Endothelial cell of umbilical vein (primary cell): ENCODE data around the gene NEIL3. TPM values are rescaled to one million over a fixed set of nuclear protein-coding genes. Genes with fewer than 3 reads are reported as not detected.

Experiments
- BruUV-seq: library from RNA; stranded (reverse); fragments of 400-500 nt; replicated peaks from 2 replicates; lab custom pipeline; 2021; lab: Mats Ljungman, UMichigan
- CTCF ChIA-PET: fragments of 300-600, 350-600 bp; sonication (Branson Sonifier 250); formaldehyde crosslinking; loops from one replicate; lab custom pipeline; 2021; ENCODE audit warnings: antibody characterized with exemption, inconsistent platforms; lab: Charles Lee
- POLR2A ChIA-PET: fragments of 300-600, 350-600 bp; sonication (Branson Sonifier 250); formaldehyde crosslinking; loops from one replicate; lab custom pipeline; 2021; ENCODE audit warnings: antibody characterized with exemption, inconsistent platforms; lab: Charles Lee
- DNase-seq: peaks from one replicate; pipeline ENCODE4 v3.0.0-alpha.2; 2011; ENCODE audit warnings: low read depth, low spot score
- FAIRE-seq: peaks from 2 replicates; lab custom pipeline; 2011; peaks lifted over from hg19 to GRCh38; lab: Jason Lieb, UNC
- H2AFZ ChIP-seq: 2 replicates; pipeline ENCODE4 v1.6.0; 2012; ENCODE audit warnings: low read depth, low read length, control low read depth, inconsistent platforms
- H3K27ac ChIP-seq: 2 replicates; pipeline ENCODE4 v1.5.1; 2011; ENCODE audit warnings: low read depth, mild to moderate bottlenecking, control low read depth, low read length, moderate library complexity; ENCODE audit not compliant: insufficient read depth
- H3K27me3 ChIP-seq, 2 experiments: 2 replicates each; pipeline versions ENCODE4 v1.6.0 to v1.6.1; 2011; ENCODE audit warnings: low read length in 2 of 2, mixed read lengths in 1 of 2; ENCODE audit not compliant: control insufficient read depth in 2 of 2, insufficient read depth in 2 of 2
- H3K36me3 ChIP-seq, 2 experiments: 2 replicates in 1 of 2; 3 replicates in 1 of 2; pipeline ENCODE4 v1.5.1; 2011; ENCODE audit warnings: low read length in 2 of 2, mild to moderate bottlenecking in 1 of 2, moderate library complexity in 1 of 2; ENCODE audit not compliant: control insufficient read depth in 2 of 2, insufficient read depth in 2 of 2; ENCODE audit errors: extremely low read depth in 1 of 2
- H3K4me1 ChIP-seq: 3 replicates; pipeline ENCODE4 v1.5.1; 2011; ENCODE audit warnings: mild to moderate bottlenecking, low read length; ENCODE audit not compliant: control insufficient read depth, insufficient read depth; ENCODE audit errors: extremely low read depth
- H3K4me2 ChIP-seq: 2 replicates; pipeline ENCODE4 v1.6.1; 2011; ENCODE audit warnings: low read length, control low read depth, mixed read lengths; ENCODE audit not compliant: insufficient read depth
- H3K4me3 ChIP-seq, 3 experiments: fragments of 200-600 bp in 1 of 3; sonication (generic), shearing (Covaris generic) in 1 of 3; replicated peaks in 1 of 3; 2 replicates each; pipeline ENCODE4 v1.5.1; 2011 to 2016; ENCODE audit warnings: control low read depth in 3 of 3, low read length in 3 of 3, mild to moderate bottlenecking in 2 of 3, inconsistent platforms in 1 of 3, low read depth in 1 of 3, moderate library complexity in 1 of 3; ENCODE audit not compliant: insufficient read depth in 1 of 3
- H3K79me2 ChIP-seq: 2 replicates; pipeline ENCODE4 v1.6.0; 2012; ENCODE audit warnings: low read length, inconsistent platforms; ENCODE audit not compliant: control insufficient read depth, insufficient read depth
- H3K9ac ChIP-seq: replicated peaks from 2 replicates; pipeline ENCODE3; 2011; ENCODE audit warnings: low read length, control low read depth; ENCODE audit not compliant: insufficient read depth; ENCODE audit errors: extremely low read depth
- H3K9me1 ChIP-seq: replicated peaks from 3 replicates; pipeline ENCODE4 v1.6.0; 2011; ENCODE audit warnings: mild to moderate bottlenecking, low read length; ENCODE audit not compliant: control insufficient read depth, insufficient read depth; ENCODE audit errors: extremely low read depth
- H3K9me3 ChIP-seq: replicated peaks from 2 replicates; pipeline ENCODE4 v1.5.1; 2012; ENCODE audit warnings: low read length, inconsistent platforms; ENCODE audit not compliant: control insufficient read depth, insufficient read depth
- H4K20me1 ChIP-seq: replicated peaks from 2 replicates; pipeline ENCODE3; 2011; ENCODE audit warnings: mild to moderate bottlenecking, low read length; ENCODE audit not compliant: control insufficient read depth, insufficient read depth; ENCODE audit errors: extremely low read depth
- EZH2 ChIP-seq: IDR thresholded peaks from 2 replicates; pipeline ENCODE4 v1.6.1; 2012; ENCODE audit warnings: borderline replicate concordance, low read depth, mild to moderate bottlenecking, moderate library complexity, low read length, inconsistent platforms; ENCODE audit not compliant: severe bottlenecking
- FOS ChIP-seq: IDR thresholded peaks from 2 replicates; pipeline ENCODE4 v1.6.1; 2011; ENCODE audit warnings: mild to moderate bottlenecking, low read length, moderate library complexity, borderline replicate concordance; ENCODE audit not compliant: insufficient read depth
- GATA2 ChIP-seq: IDR thresholded peaks from 2 replicates; pipeline ENCODE4 v1.7.0; 2011; ENCODE audit warnings: low read depth, mild to moderate bottlenecking, moderate library complexity, mixed read lengths, low read length; ENCODE audit not compliant: insufficient read length, insufficient read depth
- POLR2A ChIP-seq: IDR thresholded peaks from 2 replicates; pipeline ENCODE4 v1.6.1; 2012; ENCODE audit warnings: low read depth, mild to moderate bottlenecking, control low read depth, low read length
- POLR2AphosphoS5 ChIP-seq: IDR thresholded peaks from 2 replicates; pipeline ENCODE4 v1.6.1; 2012; ENCODE audit warnings: low read depth, mild to moderate bottlenecking, control low read depth, low read length, moderate library complexity; ENCODE audit not compliant: insufficient read depth
- dilution Hi-C: fragments of 300-500 bp; cut with MboI; formaldehyde crosslinking; loops from one replicate; pipeline ENCODE4 v1.15.0; 2019; ENCODE audit warnings: low sequenced_read_pairs; ENCODE audit not compliant: extremely low pct_ligation_motif_present
- intact Hi-C: fragments of 100-400 bp; cut with micrococcal nuclease; formaldehyde crosslinking; loops from one replicate; pipeline ENCODE4 v1.10.0; 2022
- polyA plus RNA-seq, 4 experiments: library from polyadenylated mRNA; depleted of rRNA in 3 of 4; stranded (reverse) in 3 of 4; unstranded in 1 of 4; fragments of >200 nt; gene quantifications; 2 replicates each; pipeline versions ENCODE4 v1.2.1 to v1.2.3, GENCODE V29; 2011 to 2012; ENCODE audit warnings: missing spikeins in 1 of 4
- total RNA-seq: library from RNA; stranded (reverse); gene quantifications from 2 replicates; pipeline ENCODE4 v1.2.3, GENCODE V29; 2021
- TF ChIP-seq, protein P1 (sequence below), 2 donors: IDR thresholded peaks; 1 replicate in 1 of 2; 2 replicates in 1 of 2; pipeline ENCODE4 v1.5.1; 2011; ENCODE audit warnings: low read length in 2 of 2, mild to moderate bottlenecking in 2 of 2, moderate library complexity in 2 of 2, control low read depth in 1 of 2, inconsistent platforms in 1 of 2, low read depth in 1 of 2; ENCODE audit not compliant: insufficient read depth in 1 of 2; ENCODE audit errors: extremely low read depth in 1 of 2

Gene NEIL3
- total and polyA plus RNA-seq, 2 donors (not counting 3 experiments of a cell fraction or from before 2014, with no cell fraction given) = 3.7 to 6.9 TPM

DNA sequence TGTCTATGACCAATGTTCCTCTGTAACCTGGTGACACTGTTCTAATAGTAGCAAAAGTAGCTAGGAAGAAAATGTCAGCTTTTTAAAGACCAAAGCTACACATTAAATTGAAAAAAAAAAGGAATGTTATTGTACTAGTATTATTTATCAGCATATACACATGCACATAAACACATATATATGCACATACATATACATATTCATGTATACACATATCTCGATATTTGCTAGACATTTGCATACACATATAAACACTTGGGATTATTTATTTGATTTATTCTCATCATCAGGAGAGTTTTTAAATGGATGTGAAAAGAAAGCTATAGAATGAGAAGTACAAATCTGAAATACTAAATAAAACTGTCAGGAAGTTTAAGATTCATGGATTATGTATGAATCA lies 21.3 kb upstream of the NEIL3 start:
- H3K4me1 ChIP-seq = no peaks in the 10 kb centered on the region
- H3K9ac ChIP-seq = no peak overlapping the region
- POLR2A ChIA-PET = no interaction called here
- H3K36me3 ChIP-seq = no peaks in the 10 kb centered on the region
- dilution Hi-C loops = no loop called here
- no TSS peak for BruUV-seq
- no peak for DNase-seq
- H3K9me3 ChIP-seq = no peaks in the 10 kb centered on the region
- H3K4me3 ChIP-seq = no peak overlapping the region
- TF ChIP-seq EZH2 = no peak
- no peak for FAIRE-seq
- H3K79me2 ChIP-seq = no peaks in the 10 kb centered on the region
- no peaks in the 10 kb centered on the region for H4K20me1 ChIP-seq
- H3K4me2 ChIP-seq = no peak overlapping the region
- CTCF ChIA-PET = interaction anchor here (1.0 kb wide), 1 partner anchor 9 kb away, joined by 3 read pairs; no protein-coding TSS in a partner anchor
- H3K27me3 ChIP-seq = peaks cover 1 to 6% of the 10 kb centered on the region in 2 experiments
- intact Hi-C loops = no loop called here
- H2AFZ ChIP-seq = no peak overlapping the region
- no peaks in the 10 kb centered on the region for H3K9me1 ChIP-seq
- H3K27ac ChIP-seq = no peak overlapping the region

DNA sequence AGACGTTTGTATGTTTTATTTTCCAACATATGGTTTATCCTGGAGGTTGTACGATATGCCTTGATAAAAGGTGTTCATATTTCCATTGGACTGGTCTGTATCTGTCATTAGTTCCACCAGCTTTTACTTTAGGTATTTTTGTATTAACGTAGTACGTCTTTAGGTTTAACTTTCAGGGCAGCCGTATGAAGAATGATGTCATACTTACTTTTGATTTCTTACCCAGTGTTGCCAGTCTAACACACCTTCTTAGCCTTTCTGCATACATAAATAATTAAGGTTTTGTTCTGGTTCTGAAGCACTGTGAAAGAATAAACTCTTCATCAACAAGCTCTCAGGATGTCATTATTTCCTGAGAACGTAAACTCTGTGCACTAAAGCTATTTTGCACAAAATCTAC lies 18.9 kb upstream of the NEIL3 start:
- no TSS peak for BruUV-seq
- dilution Hi-C loops (no loop called here), intact Hi-C loops (no loop called here)
- Histone ChIP-seq H4K20me1 (no peaks in the 10 kb centered on the region), H3K79me2 (no peaks in the 10 kb centered on the region), H3K9me3 (no peaks in the 10 kb centered on the region), H2AFZ (no peak overlapping the region), H3K4me1 (no peaks in the 10 kb centered on the region), H3K9me1 (no peaks in the 10 kb centered on the region), H3K36me3 (no peaks in the 10 kb centered on the region), H3K9ac (no peak overlapping the region), H3K4me3 (no peak overlapping the region), H3K4me2 (no peak overlapping the region), H3K27ac (no peak overlapping the region), H3K27me3 (peaks cover 1 to 6% of the 10 kb centered on the region in 2 experiments)
- POLR2A ChIA-PET = no interaction called here
- DNase-seq (no peak), FAIRE-seq (no peak)
- CTCF ChIA-PET = interaction anchor here (1.0 to 1.9 kb wide), 2 partner anchors 11 to 40 kb away, joined by 3 to 4 read pairs; no protein-coding TSS in a partner anchor
- TF ChIP-seq GATA2 = no peak
- TF ChIP-seq, protein P1, sequence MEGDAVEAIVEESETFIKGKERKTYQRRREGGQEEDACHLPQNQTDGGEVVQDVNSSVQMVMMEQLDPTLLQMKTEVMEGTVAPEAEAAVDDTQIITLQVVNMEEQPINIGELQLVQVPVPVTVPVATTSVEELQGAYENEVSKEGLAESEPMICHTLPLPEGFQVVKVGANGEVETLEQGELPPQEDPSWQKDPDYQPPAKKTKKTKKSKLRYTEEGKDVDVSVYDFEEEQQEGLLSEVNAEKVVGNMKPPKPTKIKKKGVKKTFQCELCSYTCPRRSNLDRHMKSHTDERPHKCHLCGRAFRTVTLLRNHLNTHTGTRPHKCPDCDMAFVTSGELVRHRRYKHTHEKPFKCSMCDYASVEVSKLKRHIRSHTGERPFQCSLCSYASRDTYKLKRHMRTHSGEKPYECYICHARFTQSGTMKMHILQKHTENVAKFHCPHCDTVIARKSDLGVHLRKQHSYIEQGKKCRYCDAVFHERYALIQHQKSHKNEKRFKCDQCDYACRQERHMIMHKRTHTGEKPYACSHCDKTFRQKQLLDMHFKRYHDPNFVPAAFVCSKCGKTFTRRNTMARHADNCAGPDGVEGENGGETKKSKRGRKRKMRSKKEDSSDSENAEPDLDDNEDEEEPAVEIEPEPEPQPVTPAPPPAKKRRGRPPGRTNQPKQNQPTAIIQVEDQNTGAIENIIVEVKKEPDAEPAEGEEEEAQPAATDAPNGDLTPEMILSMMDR (IDR thresholded peaks at IDR 0.05; ENCODE audit: extremely low read depth in 1 of 2, insufficient read depth in 1 of 2, low read depth in 1 of 2, low read length in 2 of 2) = no peak
- TF ChIP-seq FOS = no peak
- no peak for TF ChIP-seq POLR2AphosphoS5
- TF ChIP-seq POLR2A = no peak
